GM10266 (cell line): ENCODE data around the gene RAB28.
A peak's percentile ranks its signal among the peaks of the same experiment; 100 is the strongest.

Experiments
- DNase-seq: peaks from one replicate; pipeline ENCODE4 v3.0.0; 2012; ENCODE audit errors: extremely low spot score
- TF ChIP-seq, protein P1 (sequence below): IDR thresholded peaks from 2 replicates; pipeline ENCODE4 v1.5.1; 2012; ENCODE audit warnings: mild to moderate bottlenecking, low read depth; ENCODE audit not compliant: control insufficient read depth, insufficient read depth; ENCODE audit errors: missing control alignments

Gene RAB28

DNA sequence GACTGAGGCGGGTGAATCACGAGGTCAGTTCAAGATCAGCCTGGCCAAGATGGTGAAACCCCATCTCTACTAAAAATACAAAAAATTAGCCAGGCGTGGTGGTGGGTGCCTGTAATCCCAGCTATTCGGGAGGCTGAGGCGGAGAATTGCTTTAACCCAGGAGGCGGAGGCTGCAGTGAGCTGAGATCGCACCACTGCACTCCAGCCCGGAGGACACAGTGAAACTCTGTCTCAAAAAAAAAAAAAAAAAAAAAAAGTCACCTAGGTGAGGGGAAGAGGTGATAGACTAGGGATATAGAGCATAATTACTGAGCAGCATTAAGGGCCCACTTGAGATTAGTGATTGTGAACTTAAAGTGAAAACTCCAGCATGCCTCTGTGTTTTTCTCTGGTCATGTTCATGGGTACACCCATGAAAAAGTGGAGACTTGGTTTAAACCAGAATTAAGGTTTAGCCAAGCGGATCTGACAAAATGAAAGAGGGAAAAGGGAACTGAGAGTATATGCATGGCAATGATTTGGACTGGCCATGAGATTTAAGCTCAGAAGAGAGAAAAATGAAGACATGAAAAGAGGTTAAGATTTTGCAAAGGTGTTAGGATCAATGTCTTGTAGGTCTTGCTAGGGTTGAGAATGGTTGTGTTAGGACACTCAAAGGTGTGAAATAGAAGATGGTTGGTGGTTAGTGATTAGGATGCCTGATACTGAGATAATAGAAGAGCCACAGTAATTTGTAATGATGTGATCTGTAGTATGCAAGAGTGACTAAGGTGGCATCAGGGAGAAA lies 105.0 kb downstream of the RAB28 start:
- TF ChIP-seq, protein P1, sequence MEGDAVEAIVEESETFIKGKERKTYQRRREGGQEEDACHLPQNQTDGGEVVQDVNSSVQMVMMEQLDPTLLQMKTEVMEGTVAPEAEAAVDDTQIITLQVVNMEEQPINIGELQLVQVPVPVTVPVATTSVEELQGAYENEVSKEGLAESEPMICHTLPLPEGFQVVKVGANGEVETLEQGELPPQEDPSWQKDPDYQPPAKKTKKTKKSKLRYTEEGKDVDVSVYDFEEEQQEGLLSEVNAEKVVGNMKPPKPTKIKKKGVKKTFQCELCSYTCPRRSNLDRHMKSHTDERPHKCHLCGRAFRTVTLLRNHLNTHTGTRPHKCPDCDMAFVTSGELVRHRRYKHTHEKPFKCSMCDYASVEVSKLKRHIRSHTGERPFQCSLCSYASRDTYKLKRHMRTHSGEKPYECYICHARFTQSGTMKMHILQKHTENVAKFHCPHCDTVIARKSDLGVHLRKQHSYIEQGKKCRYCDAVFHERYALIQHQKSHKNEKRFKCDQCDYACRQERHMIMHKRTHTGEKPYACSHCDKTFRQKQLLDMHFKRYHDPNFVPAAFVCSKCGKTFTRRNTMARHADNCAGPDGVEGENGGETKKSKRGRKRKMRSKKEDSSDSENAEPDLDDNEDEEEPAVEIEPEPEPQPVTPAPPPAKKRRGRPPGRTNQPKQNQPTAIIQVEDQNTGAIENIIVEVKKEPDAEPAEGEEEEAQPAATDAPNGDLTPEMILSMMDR, result no peak
- peak; percentile 5 for DNase-seq

DNA sequence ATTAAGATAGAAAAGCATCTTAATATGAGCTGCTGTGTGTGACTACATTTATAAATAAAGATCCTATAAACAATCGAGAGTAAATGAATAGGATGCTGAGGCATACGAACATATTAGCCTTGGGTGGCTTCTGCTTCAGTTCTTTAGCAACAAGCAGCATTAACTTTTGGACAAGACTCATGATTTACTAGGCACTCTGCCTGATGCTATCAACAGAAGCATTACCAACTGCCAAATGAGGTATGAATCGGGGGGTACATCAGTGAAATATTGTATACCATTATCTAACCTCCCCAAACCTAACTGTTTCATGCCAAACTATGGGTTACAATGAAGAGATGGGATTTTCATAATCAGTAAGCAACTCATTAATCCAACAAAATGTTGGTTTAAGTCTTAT lies 113.1 kb downstream of the RAB28 start:
- TF ChIP-seq, protein P1, result no peak

DNA sequence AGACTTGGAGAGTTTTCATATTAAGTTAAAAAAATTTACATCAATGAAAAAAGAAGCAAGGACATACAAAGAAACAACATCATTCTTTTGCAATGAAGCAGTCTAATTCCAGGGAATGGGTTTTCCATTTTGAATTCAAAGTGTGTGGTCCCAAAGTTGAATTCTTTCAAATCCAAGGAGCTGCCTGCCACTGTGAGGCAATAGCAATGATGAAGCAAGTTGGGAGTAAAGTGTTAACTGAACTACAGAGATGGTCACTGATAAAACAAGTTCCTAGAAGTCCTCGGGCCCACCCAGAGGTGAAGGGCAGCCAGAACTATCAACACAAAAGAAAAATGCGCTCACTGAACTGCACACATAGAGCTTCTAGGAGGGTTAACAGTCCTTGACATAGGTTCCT lies 115.9 kb downstream of the RAB28 start:
- TF ChIP-seq, protein P1, result no peak
- no peak for DNase-seq

More for the DNA sequence above, 113.1 kb downstream of the RAB28 start:
- DNase-seq, result no peak

DNA sequence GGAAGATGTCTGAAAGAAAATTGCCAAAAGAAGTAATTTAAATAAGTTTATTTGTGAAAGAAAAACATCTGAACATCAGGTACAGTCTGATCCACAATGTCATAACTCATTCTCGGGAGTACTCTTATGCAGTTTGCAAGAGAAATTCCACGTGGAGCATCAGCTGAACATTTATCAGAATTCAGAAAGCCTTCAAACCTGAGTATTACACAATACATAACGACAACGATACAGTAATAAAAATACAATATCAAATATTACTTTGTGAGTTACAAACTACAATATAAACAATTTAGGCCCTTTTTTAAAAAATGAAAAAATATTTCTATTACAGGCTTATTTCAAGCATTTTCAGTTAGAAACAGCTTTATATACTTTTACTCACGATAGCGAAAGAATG lies 116.4 kb downstream of the RAB28 start:
- DNase-seq, result no peak
- TF ChIP-seq, protein P1, result no peak

DNA sequence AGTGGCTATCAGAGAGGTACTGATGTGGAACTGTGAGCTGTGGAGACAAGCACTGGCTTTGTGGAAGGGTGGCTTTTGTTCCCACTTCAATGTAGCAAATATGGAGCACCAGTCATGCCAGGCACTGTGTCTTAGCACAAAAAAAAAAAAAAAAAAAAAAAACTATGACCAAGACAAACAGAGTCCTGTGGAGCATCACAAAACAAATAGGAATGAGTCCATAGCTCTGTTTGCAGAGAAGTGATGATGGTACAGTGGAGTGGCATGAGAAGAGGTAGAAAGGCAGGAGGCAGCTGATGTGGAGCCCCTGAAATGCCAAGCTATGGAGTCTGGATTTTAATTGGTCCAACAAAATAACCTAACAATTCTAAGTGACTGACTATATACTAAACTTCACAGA lies 116.9 kb downstream of the RAB28 start:
- DNase-seq, result no peak
- TF ChIP-seq, protein P1, result no peak

DNA sequence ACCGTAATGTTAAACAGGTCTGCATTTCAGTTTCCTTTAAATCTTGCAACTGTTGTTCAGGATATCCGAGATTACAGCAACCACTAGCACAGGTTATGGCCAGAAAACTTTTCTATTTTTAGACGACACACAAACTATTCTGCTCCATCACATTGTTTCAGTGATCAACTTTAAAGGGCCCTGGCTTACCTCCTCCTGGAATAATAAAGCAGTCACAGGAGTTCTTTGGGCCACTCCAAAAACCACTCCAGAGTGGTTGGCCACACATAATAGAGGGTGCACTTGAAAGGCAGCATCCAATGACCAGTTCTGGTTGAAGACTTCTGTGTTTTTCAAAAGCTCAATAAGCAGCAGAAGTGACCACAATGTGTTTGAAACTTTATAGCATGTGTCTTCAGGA lies 118.9 kb downstream of the RAB28 start:
- no peak for DNase-seq
- TF ChIP-seq, protein P1, result no peak

DNA sequence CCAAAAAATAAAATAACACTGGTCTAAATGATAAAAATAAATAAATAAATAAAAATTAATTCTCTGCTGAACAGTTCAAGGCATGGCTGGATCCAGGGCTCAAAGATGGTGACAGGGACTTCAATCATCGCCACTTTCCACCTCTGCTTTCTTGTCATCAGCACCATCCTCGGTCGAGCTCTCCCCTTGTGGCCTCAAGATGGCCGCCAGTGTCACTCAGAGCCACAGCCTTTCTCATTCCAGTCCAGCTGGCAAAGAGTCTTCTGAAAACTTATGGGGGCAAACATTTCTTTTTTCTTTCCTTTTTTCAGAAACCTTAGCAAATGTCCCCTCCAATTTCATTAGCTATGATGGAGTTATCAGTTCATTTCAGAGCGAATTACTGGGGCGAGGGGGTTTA lies 119.5 kb downstream of the RAB28 start:
- no peak for DNase-seq
- TF ChIP-seq, protein P1, result no peak
